ENCODE results near the gene MAP7D3. TPM values are rescaled to one million over a fixed set of nuclear protein-coding genes. Genes with fewer than 3 reads are reported as not detected.

The MAP7D3 gene
- total and polyA plus RNA-seq, 9 of the 15 experiments (the other 6 are each of a cell fraction or from before 2014, with no cell fraction given), result 9.4 to 27.7 (median 14.0) TPM

DNA sequence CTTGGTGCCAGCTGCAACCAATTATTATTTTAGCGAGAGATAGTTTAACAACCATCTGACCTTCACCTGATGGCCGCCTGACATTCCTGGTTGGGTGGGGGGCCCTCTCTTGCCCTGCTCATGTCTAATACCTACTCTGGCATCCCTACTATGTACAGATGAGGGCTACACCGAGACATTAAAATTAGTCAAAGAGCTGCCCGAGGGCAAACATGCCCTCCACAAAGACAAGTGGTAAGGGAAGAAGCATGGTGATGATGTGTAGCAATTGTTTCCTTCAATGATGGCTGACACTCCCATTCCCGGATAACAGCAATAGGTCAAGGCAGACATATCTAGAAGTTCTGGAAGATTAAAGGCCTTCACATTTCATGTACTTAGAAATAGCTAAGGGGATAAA lies 49.6 kb downstream of the MAP7D3 start:
- Histone ChIP-seq H3K4me2 (ENCODE audit: insufficient read depth, low read length) (no peak overlapping the region), H3K9me1 (ENCODE audit: control insufficient read depth, insufficient read depth, low read length) (no peaks in the 10 kb centered on the region), H3K79me2 (ENCODE audit: control insufficient read depth, insufficient read depth, low read length) (no peaks in the 10 kb centered on the region), H3K4me3 (no peak overlapping the region), H3K9me3 (replicated peaks; ENCODE audit: control insufficient read depth, insufficient read depth, low read depth, low read length) (no peaks in the 10 kb centered on the region), H2AFZ (ENCODE audit: low read depth, low read length) (no peak overlapping the region), H3K4me1 (replicated peaks in 1 of 2; ENCODE audit: control insufficient read depth in 2 of 2, insufficient read depth in 2 of 2, low read length in 2 of 2) (no peaks in the 10 kb centered on the region), H3K27me3 (ENCODE audit: control insufficient read depth in 2 of 2, insufficient read depth in 2 of 2, low read length in 2 of 2) (peaks cover 2 to 22% of the 10 kb centered on the region in 2 experiments), H3K36me3 (ENCODE audit: control insufficient read depth, insufficient read depth, low read length) (no peaks in the 10 kb centered on the region), H3K27ac (ENCODE audit: extremely low read depth, low read depth, low read length) (no peak overlapping the region), H4K20me1 (replicated peaks; ENCODE audit: control insufficient read depth, insufficient read depth, low read length) (no peaks in the 10 kb centered on the region), H3K9ac (ENCODE audit: insufficient read depth in 1 of 2, low read depth in 2 of 2, low read length in 2 of 2) (no peak overlapping the region)
- DNase-seq (ENCODE audit: extremely low read depth in 1 of 4, low spot score in 3 of 4) (no peak), FAIRE-seq (no peak), ATAC-seq (no peak)
- no peak for TF ChIP-seq ZNF232 (CRISPR knock-in tag; IDR thresholded peaks at IDR 0.05)
- no peak for TF ChIP-seq SLC30A9 (CRISPR knock-in tag; IDR thresholded peaks at IDR 0.05)
- TF ChIP-seq, protein P1, sequence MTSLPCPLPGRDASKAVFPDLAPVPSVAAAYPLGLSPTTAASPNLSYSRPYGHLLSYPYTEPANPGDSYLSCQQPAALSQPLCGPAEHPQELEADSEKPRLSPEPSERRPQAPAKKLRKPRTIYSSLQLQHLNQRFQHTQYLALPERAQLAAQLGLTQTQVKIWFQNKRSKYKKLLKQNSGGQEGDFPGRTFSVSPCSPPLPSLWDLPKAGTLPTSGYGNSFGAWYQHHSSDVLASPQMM (CRISPR knock-in tag; IDR thresholded peaks at IDR 0.05), result no peak
- TF ChIP-seq, protein P2, sequence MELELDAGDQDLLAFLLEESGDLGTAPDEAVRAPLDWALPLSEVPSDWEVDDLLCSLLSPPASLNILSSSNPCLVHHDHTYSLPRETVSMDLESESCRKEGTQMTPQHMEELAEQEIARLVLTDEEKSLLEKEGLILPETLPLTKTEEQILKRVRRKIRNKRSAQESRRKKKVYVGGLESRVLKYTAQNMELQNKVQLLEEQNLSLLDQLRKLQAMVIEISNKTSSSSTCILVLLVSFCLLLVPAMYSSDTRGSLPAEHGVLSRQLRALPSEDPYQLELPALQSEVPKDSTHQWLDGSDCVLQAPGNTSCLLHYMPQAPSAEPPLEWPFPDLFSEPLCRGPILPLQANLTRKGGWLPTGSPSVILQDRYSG (tag; conservative IDR thresholded peaks at IDR 0.05; ENCODE audit: low read depth), result no peak
- TF ChIP-seq ZNF436 (CRISPR knock-in tag; IDR thresholded peaks at IDR 0.05), result no peak
- TF ChIP-seq, protein P3, sequence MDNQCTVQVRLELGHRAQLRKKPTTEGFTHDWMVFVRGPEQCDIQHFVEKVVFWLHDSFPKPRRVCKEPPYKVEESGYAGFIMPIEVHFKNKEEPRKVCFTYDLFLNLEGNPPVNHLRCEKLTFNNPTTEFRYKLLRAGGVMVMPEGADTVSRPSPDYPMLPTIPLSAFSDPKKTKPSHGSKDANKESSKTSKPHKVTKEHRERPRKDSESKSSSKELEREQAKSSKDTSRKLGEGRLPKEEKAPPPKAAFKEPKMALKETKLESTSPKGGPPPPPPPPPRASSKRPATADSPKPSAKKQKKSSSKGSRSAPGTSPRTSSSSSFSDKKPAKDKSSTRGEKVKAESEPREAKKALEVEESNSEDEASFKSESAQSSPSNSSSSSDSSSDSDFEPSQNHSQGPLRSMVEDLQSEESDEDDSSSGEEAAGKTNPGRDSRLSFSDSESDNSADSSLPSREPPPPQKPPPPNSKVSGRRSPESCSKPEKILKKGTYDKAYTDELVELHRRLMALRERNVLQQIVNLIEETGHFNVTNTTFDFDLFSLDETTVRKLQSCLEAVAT (IDR thresholded peaks at IDR 0.05), result no peak
- TF ChIP-seq MLX (CRISPR knock-in tag; conservative IDR thresholded peaks at IDR 0.05), result no peak
- in situ Hi-C loops (cut with MboI) (no loop called here), intact Hi-C loops (cut with micrococcal nuclease) (no loop called here)
- CTCF ChIA-PET (ENCODE audit: low intra/inter-chr PET ratio), result no interaction called here
- POLR2A ChIA-PET, result interaction anchor here (0.6 kb wide), 1 partner anchor 341 kb away, joined by 4 read pairs; no protein-coding TSS in a partner anchor
- WGBS (ENCODE audit: insufficient coverage, low coverage, missing lambda C conversion rate), result 10% methylated on average over 3 of the region's 5 CpGs
- no TSS peak for BruUV-seq (replicated peaks)
